Sigmoid colon (tissue), 4 donors: ENCODE results near the gene FRRS1L.

Experiments
- CTCF ChIP-seq, 4 experiments: fragments of 450-650 bp in 3 of 4; fragments of 200-600 bp in 1 of 4; IDR thresholded peaks; one replicate each; pipeline ENCODE4 v1.5.1; 2016 to 2019; ENCODE audit warnings: antibody characterized with exemption in 4 of 4, mild to moderate bottlenecking in 3 of 4, moderate library complexity in 2 of 4
- EP300 ChIP-seq, 4 donors: sonication (generic); formaldehyde crosslinking; IDR thresholded peaks; one replicate each; pipeline ENCODE4 v1.6.1; 2017; ENCODE audit warnings: antibody characterized with exemption in 4 of 4
- POLR2A ChIP-seq, 2 donors: fragments of 450-650 bp; IDR thresholded peaks; one replicate each; pipeline ENCODE4 v1.6.1; 2016; ENCODE audit warnings: antibody characterized with exemption in 2 of 2, mild to moderate bottlenecking in 2 of 2, moderate library complexity in 2 of 2
- POLR2AphosphoS5 ChIP-seq, 4 donors: sonication (generic); formaldehyde crosslinking; IDR thresholded peaks; one replicate each; pipeline ENCODE4 v1.6.1; 2017; ENCODE audit warnings: antibody characterized with exemption in 4 of 4

DNA sequence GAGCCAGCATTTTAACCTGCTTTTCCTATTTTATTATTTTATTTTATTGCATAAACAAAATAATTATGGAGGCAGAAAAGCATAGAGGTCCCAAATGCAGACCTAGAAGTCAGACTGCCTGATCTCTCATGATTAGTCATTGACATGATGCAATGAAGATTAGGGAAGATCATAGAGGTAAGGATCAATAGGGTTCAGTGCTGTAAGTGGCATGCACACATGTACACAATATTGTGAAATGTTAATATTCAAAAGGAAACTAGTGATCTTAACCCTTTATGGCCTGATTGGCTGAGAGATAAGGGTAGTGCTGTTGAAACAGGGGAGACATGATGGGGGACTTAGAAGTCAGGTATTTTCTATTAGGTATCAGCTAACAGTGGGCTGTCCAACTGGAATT is 1.1 kb upstream of the FRRS1L start:
- TF ChIP-seq CTCF (IDR thresholded peaks at IDR 0.05) (no peak), POLR2A (IDR thresholded peaks at IDR 0.05) (no peak), POLR2AphosphoS5 (IDR thresholded peaks at IDR 0.05) (no peak), EP300 (IDR thresholded peaks at IDR 0.05) (no peak)
